ENCODE results near the gene STX12. TPM values are rescaled to one million over a fixed set of nuclear protein-coding genes. Genes with fewer than 3 reads are reported as not detected.

STX12 gene
- total and polyA plus RNA-seq, 2 of the 4 experiments (the other 2 are of a cell fraction): 28.6 to 54.8 TPM

DNA sequence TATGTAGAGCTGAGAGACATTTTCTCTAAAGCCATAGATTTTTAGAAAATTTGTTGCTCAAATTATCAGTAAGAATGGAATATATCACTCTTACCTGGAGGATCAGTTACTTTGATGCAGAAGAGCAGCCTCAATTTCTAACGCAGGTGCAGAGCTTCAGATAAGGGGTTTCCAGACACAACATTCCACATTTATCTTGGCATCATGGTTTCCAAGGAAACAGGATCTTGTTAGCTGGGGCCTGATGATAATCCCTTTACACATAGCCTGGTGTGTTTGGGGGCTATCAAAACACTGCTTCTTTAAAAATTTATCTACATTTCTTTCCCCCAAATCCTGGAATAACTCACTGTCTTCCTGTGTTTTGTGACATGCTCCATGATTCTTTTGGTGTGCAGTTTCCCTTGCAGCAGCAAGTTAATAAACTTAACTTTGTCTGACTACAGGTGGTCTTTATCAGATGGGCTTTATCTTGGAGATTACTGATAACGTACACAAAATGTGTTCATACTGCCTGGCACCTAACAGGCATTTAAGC lies 2.7 kb upstream of the STX12 start:
- Histone ChIP-seq H3K4ac (ENCODE audit: low read depth, low read length) (no peak overlapping the region), H3K18ac (ENCODE audit: low read depth, low read length) (no peak overlapping the region), H3K4me2 (ENCODE audit: low read depth, low read length) (no peak overlapping the region), H3K9me3 (ENCODE audit: control insufficient read depth, insufficient read depth, low read length) (no peaks in the 10 kb centered on the region), H3K36me3 (ENCODE audit: control insufficient read depth, insufficient read depth, low read length) (no peaks in the 10 kb centered on the region), H3K23ac (ENCODE audit: low read depth, low read length) (no peak overlapping the region), H2BK120ac (ENCODE audit: low read depth, low read length) (no peak overlapping the region), H4K5ac (ENCODE audit: low read depth, low read length) (no peak overlapping the region), H3K27me3 (ENCODE audit: control insufficient read depth, insufficient read depth, low read length) (no peaks in the 10 kb centered on the region), H4K8ac (ENCODE audit: low read depth in 2 of 2, low read length in 2 of 2) (no peak overlapping the region), H3K56ac (ENCODE audit: extremely low read depth, insufficient read depth, low read length) (no peak overlapping the region), H3K4me1 (ENCODE audit: control insufficient read depth, insufficient read depth, low read length) (peaks cover 4% of the 10 kb centered on the region; the same call in 1 of the 2 replicates), H2BK5ac (ENCODE audit: low read depth, low read length, poor library complexity, severe bottlenecking) (no peak overlapping the region), H2AK9ac (replicated peaks; ENCODE audit: low read depth, low read length, poor library complexity) (no peak overlapping the region), H3K27ac (ENCODE audit: insufficient read depth, low read length) (no peak overlapping the region), H4K20me1 (ENCODE audit: insufficient read depth, low read length) (peaks cover 8% of the 10 kb centered on the region; the same call in 1 of the 2 replicates), H2AK5ac (ENCODE audit: low read depth, low read length) (no peak overlapping the region), H3K79me1 (ENCODE audit: low read depth in 1 of 2, low read length in 2 of 2) (peaks cover 5 to 16% of the 10 kb centered on the region in 2 experiments; a peak in 3 of 4 replicates), H2BK20ac (ENCODE audit: low read depth, low read length) (no peak overlapping the region), H2BK15ac (ENCODE audit: low read depth, low read length) (no peak overlapping the region), H3K9ac (ENCODE audit: low read depth, low read length) (no peak overlapping the region), H2AFZ (replicated peaks; ENCODE audit: low read length, poor library complexity) (no peak overlapping the region), H4K91ac (ENCODE audit: insufficient read depth, low read depth, low read length) (no peak overlapping the region), H3K14ac (replicated peaks; ENCODE audit: low read depth, low read length) (no peak overlapping the region), H3K9me1 (ENCODE audit: insufficient read depth, low read length) (no peaks in the 10 kb centered on the region), H3K4me3 (ENCODE audit: insufficient read depth, low read depth, low read length) (no peak overlapping the region)
- no TSS peak for BruUV-seq (replicated peaks)
- WGBS, 2 experiments (ENCODE audit: extremely low coverage in 2 of 2, insufficient read length in 1 of 2): 33% methylated on average over 1 of the region's 2 CpGs; no CpG with 5 or more reads in 1 of the 2 experiments
- DNase-seq (no peak), ATAC-seq (ENCODE audit: low read depth) (no peak)
- intact Hi-C loops (cut with micrococcal nuclease): no loop called here
- in situ Hi-C loops (cut with MboI; ENCODE audit: low sequenced_read_pairs): no loop called here
- dilution Hi-C loops (cut with HindIII; ENCODE audit: low sequenced_read_pairs, unreplicated experiment): no loop called here
- POLR2A ChIA-PET (ENCODE audit: unreplicated experiment): no interaction called here
- no peak for TF ChIP-seq SMC3 (IDR thresholded peaks at IDR 0.05; ENCODE audit: low read depth, low read length)
- TF ChIP-seq, protein P1, sequence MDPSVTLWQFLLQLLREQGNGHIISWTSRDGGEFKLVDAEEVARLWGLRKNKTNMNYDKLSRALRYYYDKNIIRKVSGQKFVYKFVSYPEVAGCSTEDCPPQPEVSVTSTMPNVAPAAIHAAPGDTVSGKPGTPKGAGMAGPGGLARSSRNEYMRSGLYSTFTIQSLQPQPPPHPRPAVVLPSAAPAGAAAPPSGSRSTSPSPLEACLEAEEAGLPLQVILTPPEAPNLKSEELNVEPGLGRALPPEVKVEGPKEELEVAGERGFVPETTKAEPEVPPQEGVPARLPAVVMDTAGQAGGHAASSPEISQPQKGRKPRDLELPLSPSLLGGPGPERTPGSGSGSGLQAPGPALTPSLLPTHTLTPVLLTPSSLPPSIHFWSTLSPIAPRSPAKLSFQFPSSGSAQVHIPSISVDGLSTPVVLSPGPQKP (IDR thresholded peaks at IDR 0.05; ENCODE audit: borderline replicate concordance, low read depth, low read length): no peak
- TF ChIP-seq, protein P2, sequence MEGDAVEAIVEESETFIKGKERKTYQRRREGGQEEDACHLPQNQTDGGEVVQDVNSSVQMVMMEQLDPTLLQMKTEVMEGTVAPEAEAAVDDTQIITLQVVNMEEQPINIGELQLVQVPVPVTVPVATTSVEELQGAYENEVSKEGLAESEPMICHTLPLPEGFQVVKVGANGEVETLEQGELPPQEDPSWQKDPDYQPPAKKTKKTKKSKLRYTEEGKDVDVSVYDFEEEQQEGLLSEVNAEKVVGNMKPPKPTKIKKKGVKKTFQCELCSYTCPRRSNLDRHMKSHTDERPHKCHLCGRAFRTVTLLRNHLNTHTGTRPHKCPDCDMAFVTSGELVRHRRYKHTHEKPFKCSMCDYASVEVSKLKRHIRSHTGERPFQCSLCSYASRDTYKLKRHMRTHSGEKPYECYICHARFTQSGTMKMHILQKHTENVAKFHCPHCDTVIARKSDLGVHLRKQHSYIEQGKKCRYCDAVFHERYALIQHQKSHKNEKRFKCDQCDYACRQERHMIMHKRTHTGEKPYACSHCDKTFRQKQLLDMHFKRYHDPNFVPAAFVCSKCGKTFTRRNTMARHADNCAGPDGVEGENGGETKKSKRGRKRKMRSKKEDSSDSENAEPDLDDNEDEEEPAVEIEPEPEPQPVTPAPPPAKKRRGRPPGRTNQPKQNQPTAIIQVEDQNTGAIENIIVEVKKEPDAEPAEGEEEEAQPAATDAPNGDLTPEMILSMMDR (conservative IDR thresholded peaks at IDR 0.05; ENCODE audit: low read depth, low read length): no peak
- no peak for TF ChIP-seq MAFK (IDR thresholded peaks at IDR 0.05; ENCODE audit: low read depth, low read length)
- TF ChIP-seq FOS (IDR thresholded peaks at IDR 0.05; ENCODE audit: low read depth, low read length): no peak
- no peak for TF ChIP-seq RCOR1 (IDR thresholded peaks at IDR 0.05; ENCODE audit: insufficient replicate concordance, low read length)
- TF ChIP-seq CHD1 (IDR thresholded peaks at IDR 0.05; ENCODE audit: low read depth, low read length): no peak
- no peak for TF ChIP-seq POLR2A (IDR thresholded peaks at IDR 0.05; ENCODE audit: low read depth, low read length)
- no peak for TF ChIP-seq NFE2L2 (IDR thresholded peaks at IDR 0.05; ENCODE audit: low read depth, low read length)
- TF ChIP-seq MXI1 (IDR thresholded peaks at IDR 0.05; ENCODE audit: borderline replicate concordance, low read depth, low read length): no peak
- TF ChIP-seq, protein P3, sequence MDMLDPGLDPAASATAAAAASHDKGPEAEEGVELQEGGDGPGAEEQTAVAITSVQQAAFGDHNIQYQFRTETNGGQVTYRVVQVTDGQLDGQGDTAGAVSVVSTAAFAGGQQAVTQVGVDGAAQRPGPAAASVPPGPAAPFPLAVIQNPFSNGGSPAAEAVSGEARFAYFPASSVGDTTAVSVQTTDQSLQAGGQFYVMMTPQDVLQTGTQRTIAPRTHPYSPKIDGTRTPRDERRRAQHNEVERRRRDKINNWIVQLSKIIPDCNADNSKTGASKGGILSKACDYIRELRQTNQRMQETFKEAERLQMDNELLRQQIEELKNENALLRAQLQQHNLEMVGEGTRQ (IDR thresholded peaks at IDR 0.05; ENCODE audit: low read depth, low read length): no peak
- CTCF ChIA-PET: interaction anchor here (0.9 kb wide), 1 partner anchor 27 kb away, joined by 3 read pairs; no protein-coding TSS in a partner anchor

All from IMR-90 (cell line).